GM12801 (cell line): ENCODE results near the gene MPPED1.

Experiments used
- TF ChIP-seq, protein P1 (sequence below): IDR thresholded peaks from one replicate; pipeline ENCODE4 v1.5.1; 2011; ENCODE audit warnings: control low read depth; ENCODE audit not compliant: insufficient read length; ENCODE audit errors: extremely low read depth

MPPED1 gene

DNA sequence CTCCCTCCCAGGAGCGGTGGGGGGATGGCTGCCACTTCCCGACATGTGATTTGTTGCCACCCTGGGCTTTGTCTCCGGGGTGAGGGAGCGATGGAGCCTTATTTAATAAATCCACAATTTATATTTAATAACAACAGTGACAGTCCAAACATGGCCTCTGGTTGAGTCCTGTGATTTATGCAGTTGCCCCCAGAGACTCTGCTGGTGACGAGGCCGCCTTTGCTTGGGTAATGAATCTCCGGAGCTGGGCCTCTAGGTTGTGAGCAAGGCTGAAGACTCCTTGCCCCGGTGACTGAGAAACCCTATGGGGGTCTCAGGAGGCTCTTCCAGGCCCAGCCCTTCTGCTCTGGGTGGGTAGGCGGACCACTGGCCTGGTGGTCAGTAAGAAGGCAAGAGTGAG is 16.7 kb downstream of the MPPED1 start:
- TF ChIP-seq, protein P1, sequence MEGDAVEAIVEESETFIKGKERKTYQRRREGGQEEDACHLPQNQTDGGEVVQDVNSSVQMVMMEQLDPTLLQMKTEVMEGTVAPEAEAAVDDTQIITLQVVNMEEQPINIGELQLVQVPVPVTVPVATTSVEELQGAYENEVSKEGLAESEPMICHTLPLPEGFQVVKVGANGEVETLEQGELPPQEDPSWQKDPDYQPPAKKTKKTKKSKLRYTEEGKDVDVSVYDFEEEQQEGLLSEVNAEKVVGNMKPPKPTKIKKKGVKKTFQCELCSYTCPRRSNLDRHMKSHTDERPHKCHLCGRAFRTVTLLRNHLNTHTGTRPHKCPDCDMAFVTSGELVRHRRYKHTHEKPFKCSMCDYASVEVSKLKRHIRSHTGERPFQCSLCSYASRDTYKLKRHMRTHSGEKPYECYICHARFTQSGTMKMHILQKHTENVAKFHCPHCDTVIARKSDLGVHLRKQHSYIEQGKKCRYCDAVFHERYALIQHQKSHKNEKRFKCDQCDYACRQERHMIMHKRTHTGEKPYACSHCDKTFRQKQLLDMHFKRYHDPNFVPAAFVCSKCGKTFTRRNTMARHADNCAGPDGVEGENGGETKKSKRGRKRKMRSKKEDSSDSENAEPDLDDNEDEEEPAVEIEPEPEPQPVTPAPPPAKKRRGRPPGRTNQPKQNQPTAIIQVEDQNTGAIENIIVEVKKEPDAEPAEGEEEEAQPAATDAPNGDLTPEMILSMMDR: no peak

DNA sequence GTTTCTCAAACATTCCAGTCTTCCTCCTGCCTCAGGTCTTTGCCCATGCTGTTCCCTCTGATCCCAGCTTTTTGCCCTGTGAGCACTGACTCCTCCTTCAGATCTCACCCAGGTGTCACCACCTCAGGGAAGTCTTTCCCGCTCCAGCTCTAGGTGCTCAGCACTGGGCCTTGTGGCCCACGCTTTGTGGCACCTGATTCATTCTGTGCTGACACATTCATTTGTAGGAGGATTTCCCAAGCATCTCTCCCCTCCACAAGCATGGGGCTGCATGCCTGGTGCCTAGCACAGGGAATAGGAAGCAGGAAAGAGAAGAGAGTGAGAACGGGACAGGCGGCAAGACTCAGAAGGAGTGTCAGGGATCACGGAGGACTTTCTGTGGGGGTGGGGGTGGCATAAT is 17.6 kb downstream of the MPPED1 start:
- TF ChIP-seq, protein P1: no peak

DNA sequence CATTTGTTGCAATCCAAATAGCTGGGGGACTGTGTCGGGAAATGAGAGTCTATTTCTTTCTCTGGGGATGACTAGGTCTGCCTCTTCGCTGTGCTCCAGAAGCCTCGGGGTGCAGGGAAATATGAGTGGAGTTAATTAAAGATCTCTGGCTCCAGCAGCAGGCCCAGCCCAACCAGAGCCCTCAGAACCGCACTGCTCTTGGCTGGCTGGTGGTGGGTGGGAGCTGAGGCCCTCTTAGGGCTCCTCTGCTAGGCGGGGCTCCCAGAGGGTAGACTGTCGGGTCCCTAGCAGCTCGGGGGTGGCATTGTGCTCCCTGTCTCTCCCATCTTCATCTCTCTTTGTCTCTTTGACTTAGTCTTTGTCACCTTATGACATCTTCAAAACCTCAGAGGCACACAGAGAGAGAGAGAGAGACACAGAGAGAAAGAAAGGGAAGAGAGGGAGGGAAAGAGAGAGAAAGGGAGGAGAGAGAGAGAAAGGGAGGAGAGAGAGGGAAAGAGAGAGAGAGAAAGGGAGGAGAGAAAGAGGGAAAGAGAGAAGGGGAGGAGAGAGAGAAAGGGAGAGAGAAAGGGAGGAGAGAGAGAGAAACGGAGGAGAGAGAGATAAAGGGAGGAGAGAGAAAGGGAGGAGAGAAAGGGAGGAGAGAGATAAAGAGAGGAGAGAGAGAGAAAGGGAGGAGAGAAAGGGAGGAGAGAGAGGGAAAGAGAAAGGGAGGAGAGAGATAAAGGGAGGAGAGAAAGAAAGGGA is 20.2 kb downstream of the MPPED1 start:
- TF ChIP-seq, protein P1: no peak

DNA sequence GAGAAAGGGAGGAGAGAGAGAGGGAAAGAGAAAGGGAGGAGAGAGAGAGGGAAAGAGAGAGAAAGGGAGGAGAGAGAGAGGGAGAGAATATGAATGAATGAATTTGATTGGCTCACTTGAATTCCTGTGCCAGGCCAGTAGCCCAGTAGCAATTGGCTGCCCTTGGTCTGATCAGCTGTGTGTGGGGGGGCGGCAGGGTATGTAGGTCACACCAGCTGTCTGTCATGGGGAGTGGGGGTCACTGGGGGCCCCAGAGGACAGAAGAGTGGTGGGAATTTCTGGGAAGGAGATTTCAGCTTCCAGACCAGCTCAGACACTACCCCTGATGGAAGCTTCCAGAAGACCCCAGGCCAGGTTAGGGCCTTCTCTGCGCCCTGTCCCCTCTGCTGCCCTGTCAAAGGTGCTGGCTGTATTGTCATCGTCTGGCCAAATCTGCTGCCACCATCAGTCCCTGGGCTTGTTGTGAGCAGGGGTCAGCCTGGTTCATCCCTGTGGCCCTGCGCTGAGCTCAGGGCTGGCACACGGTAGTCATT is 21.1 kb downstream of the MPPED1 start:
- TF ChIP-seq, protein P1: no peak

DNA sequence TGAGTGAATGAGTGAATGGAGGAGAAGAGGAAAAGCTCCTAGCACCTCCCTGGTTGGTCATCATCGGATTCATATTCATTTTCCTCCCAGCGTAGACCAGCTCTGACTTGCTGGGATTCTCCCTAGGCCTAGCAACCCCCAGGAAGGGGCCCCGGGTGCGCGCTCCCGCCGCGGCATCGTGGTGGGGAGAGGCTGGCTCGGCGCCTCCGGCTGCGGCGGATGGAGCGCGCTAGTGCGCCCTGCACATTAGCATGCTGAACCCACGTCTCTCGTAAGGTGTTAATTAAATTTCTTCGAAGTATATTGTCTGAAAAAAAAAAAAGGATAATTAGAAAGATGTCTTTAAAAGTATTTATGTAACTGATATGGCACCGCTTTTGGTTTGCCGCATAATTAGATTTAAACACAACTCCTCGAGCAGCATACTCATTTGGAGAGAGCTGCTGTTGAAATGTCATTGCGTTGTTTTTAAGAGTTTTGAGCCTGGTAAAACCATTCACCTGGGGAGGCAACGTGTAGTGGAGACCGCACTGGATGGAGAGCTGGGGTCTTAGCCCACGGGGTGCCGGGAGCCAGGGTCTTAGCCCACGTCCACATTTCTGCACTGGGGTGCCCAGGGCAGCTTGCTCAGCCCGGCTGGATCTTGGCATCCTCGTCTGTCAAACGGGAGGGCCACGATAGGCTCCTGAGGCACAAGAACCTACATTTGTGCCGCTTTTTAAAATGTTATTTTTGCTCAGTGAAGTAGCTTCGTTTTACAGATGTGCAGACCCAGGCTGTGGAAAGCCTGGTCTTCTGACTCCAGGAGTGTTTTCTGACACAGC is 21.8 kb downstream of the MPPED1 start:
- TF ChIP-seq, protein P1: no peak

DNA sequence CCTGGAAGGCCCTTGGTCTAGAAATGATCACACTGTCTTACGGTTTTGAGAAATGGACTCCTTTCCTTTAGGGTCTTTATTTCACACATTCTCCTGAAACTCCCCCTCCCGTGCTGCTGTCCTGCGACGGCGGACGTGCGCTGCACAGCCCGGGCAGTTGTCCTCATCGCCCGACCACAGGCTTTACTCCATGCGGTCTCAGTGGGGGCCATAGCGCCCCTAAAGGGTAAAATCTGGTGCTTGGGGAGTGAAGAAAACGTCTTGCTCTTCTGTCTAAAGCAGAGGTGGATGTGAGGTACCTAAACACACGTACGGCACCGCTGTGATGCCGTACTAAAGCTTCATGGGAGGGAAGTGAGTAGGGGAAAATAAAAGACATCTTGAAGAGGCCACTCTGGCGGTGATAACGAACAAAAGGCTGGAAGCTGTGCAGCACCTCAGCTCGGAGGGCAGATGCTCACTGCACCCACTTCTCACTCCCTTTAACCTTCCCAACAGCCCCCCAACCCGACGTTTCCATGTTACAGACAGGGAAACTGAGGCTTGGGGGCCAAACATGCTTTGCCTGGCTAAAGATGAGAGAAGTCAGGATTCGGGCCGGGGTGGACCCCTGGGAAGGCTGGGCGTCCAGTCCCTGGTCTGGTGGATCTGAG is 22.6 kb downstream of the MPPED1 start:
- TF ChIP-seq, protein P1: no peak

DNA sequence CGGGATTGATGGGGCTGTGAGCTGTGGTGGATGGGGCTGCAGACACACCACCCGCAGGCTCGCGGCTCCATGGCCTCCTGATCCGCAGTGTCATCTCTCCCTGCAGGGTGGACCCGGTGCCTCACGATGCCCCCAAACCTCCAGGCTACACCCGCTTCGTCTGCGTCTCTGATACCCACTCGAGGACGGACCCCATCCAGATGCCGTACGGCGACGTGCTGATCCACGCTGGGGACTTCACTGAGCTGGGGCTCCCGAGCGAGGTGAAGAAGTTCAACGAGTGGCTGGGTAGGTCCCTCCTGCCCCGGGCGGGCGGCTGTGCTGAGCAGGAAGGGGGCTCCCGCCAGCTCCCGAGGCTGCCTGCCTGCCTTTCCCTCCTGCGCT is 23.1 kb downstream of the MPPED1 start:
- TF ChIP-seq, protein P1: no peak
